Measurements from ENCODE around the gene GRB14.
"Not testable (repeated sequence)": the region's sequence is repeated elsewhere in the genome, so short reads cannot be mapped to it uniquely, and the experiment has no call there.

Gene GRB14

GRCh38 chr2:164560181-164560792, 61.0 kb downstream of the GRB14 start:
- DNase-seq = peak in 1 of 58 donors; percentile 0

DNA sequence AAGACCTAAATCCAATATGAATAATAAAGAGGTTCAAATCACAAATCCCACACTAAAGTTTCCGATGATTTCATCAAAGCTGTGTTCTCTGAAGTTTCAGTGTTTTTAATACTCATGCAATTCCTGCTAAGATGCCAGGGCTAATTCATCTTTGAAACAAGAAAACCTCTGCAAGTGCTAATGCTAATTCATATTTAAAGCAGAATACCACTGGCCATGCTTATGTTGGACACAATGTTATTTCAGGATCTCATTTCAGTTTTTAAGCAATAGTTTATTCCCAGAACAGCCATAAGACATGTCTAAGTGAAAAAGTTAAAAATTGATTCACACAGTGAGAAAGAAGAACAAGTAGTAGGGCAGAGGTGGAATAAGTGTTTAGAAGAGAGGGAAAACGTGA, 62.8 kb downstream of the GRB14 start:
- no peak for DNase-seq

- no peak for DNase-seq
Measured at GRCh38 chr2:164554487-164554886, 66.8 kb downstream of the GRB14 start.

DNA sequence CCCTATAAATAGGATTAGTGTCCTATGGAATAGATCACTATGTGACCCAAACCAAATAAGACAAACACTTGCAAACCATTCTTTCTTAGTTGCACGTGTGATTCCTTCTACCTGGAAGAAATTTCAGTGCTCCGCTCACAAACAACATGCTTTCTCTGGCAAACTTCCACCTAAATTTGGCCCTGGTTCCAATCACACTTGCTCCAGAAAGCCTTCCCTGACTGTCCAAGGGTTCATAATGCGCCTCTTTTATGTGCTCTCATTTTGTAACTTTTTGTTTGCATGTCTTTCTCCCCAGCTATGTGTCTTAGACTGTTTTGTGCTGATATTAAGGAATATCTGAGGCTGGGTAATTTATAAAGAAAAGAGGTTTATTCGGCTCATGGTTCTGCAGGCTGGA, 69.8 kb downstream of the GRB14 start:
- DNase-seq = no peak

GRCh38 chr2:164549705-164550104, 71.6 kb downstream of the GRB14 start:
- not testable (repeated sequence) for DNase-seq

DNA sequence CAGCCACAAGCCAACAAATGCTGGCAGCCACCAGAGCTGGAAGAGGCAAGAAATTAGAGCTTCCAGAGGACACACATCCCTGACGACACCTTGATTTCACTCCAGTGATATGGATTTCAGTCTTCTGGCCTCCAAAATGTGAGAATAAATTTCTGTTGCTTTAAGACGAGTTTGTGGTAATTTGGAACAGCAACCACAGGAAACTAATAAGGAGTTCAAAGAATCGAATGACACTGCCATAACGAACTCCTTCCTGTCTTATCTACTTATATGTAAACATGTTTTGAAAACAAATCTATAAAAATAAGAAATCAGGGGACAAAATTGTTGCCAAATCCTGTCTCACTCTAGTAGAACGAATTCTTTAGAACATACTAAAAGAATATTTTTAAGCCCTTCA, 75.8 kb downstream of the GRB14 start:
- DNase-seq = no peak

DNA sequence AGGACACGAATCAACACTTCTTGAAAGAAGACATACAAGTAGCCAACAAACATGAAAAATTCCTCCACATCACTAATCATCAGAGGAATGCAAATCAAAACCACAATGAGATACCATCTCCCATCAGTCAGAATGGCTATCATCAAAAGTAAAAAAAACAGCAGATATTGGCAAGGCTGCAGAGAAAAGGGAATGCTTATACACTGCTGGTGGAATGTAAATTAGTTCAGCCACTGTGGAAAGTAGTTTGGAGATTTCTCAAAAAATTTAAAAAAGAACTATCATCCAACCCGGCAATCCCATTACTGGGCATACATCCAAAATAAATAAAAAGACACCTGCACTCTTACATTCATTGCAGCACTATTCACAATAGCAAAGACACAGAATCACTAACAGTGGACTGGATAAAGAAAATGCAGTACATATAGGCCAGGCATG, 78.7 kb downstream of the GRB14 start:
- DNase-seq = no peak

DNA sequence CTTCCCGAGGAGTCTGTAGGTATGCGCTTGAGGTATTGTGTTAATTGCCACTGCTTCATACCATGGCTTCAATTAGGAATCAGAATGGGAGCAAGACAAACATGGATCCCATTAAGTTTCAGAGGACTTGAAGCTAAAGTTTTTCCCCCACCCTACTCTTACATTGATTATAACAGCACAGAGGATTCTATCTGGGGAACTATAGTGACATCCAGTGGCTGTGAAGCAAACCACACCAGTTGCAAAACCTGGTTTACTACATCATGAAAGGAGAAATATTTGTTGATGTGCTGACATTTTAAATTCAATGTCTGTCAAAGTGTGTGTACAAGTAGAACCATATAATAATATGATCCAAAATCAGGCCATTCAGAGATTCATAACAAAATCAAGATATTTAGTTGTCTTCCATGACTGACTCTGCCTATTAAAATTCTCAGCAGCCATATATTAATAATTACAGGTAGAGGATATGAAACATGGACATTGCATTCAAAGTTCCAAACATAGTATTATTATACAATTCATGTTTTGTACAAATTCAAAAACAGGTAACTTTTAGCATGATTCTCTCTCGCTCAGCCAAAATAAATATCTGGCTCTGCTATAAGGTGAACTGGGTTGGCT, 82.9 kb downstream of the GRB14 start:
- peak in 3 of 58 donors; percentile 2 to 14 (median 4) for DNase-seq

GRCh38 chr2:164535280-164536025, 85.8 kb downstream of the GRB14 start:
- no peak for DNase-seq

DNA sequence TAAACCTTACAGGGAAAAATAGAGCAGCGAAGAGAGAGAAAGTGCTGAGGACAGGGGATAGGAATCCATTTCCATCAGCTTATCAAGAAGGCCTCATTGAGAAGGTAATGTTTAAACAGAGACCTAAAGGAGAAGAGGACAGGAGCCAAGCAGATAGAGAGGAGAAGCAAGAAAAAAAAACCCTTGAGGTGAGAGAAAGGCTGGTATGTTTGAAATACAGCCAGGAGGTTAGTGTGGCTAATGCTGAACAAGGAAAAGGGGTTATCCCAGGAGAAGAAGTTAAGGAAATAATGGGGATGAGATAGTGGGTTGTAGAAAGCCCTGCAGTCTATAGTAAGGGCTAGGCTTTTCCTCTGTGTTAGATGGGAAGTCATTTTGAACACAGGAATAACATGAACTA, 90.8 kb downstream of the GRB14 start:
- no peak for DNase-seq

DNA sequence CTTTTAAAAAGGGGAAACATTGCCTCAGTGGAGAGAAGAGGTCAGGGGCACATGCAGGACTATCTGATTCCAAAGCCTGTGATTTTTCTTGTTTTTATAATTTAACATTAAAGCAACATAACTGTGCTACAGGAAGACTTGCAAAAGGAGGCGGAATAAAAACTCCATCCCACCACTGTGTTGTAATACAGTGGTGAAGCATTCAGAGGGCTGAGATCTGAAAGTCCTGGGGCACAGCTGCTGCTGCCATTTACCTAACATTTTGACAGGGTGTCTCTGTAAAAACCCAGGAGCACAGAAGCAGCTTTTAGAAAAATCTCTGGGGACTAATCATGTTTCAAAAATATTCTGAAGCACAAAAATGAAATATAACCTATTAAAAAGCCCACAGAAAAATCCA, 97.6 kb downstream of the GRB14 start:
- DNase-seq = no peak

DNA sequence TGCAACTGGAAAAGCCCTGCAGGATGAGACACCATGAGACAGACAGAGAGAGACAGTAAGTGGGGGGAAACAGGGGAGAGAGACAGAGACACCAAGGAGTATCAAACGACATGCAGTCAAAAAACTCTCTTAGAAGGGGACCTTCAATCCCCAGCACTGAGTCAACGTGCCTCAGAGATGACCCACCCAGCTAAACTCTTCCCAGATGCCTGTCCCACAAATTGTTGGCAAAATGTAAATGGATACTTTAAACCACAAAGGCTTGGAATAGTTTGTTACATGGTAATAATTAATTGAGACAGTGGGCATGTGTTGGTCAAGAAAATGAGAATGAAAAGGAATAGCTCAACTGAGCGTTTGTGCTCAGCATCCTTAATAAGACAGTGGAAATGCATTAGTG, 98.3 kb downstream of the GRB14 start:
- DNase-seq = no peak

- DNase-seq = no peak
Measured at GRCh38 chr2:164522561-164522981, 98.7 kb downstream of the GRB14 start.

- no peak for DNase-seq
Measured at GRCh38 chr2:164515734-164516133, 105.5 kb downstream of the GRB14 start.

DNA sequence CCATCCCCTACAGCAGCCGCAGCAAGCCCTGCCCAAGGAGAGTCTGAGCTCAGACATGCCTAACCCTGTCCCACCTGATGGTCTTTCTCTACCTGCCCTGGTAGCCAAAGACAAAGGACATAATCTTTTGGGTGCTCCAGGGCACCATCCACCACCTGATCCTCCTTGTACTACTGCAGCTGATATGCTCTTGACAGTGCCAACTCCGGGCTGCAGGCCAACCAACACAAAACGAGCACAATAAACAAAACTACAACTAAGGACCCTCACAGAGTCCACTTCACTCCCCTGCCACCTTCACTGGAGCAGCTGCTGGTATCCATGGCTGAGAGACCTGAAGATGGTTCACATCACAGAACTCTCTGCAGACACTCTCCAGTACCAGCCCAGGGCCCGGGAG, 106.3 kb downstream of the GRB14 start:
- DNase-seq = no peak

- DNase-seq = no peak
Measured at GRCh38 chr2:164514491-164514890, 106.8 kb downstream of the GRB14 start.

DNA sequence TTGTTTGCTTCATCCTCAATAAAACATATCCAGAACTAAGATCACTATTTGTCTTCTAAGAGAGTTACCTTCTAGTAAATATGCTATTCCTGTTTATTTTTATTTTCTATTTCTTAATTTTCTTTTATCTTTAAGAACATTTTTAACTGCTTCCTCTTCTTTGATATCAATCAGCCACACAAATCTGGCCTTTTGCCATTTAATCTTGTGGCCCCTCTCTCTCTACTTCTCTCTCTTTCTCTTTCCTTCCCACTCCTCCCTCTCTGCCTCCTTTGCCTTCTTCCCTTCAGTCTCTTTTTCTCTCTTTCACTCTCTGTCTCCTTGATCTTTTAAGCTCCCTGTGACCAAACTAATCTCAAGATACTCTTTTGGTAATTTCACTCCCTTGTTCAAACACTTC, 108.4 kb downstream of the GRB14 start:
- no peak for DNase-seq

DNA sequence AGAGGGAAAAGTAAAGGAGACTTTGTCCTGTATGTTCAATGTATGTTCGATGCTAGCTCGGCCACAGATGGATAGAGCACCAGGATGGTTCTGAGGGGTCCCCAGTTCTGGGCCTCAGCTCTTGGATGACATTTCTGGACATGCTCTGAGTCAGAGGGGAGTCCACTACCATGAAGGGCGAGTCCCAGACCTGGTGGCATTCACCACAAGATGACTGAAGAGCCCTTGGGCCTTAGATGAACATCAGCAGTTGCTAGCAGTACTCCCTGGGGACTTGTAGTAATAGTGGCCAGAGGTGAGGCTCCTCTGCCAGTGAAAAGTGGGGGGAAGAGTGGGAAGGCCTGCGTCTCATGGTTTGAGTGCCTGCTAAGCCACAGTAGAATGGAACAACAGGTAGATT, 109.5 kb downstream of the GRB14 start:
- DNase-seq = no peak

- no peak for DNase-seq
Measured at GRCh38 chr2:164510895-164511294, 110.4 kb downstream of the GRB14 start.

DNA sequence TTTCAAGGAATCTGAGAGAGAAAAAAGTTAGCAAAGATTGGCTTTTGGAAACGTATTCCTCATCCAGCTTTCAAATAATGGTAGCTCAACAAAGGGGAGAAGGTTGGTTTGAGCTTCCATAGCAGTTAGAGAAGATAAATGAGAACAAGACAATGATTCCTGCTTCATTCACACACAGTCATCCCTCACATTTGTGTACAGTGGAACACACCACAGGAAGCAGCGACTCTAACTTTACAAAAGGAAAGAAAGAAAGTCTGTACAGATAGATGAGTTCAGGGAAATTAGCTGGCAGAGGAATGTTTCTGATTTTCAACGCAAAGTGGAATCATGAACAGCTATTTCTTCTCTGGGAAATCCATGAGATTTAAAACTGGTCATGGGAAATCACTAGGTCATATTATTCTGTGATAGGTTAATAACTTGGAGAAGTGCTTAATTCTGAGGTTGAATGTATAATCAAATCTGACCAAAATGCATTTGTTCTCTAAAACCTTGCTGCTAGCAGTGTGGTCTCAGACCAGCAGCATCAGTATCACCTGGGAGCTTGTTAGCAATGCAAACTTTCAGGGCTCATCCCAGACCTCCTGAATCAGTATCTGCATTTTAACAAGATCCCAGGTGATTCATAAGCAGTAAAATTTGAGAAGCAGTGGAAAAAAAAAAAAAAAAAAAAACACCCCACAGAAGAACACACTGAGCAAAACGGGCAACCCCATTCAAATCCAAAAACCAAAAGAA, 112.0 kb downstream of the GRB14 start:
- no peak for DNase-seq

GRCh38 chr2:164504253-164504652, 117.0 kb downstream of the GRB14 start:
- no peak for DNase-seq

GRCh38 chr2:164498836-164499235, 122.4 kb downstream of the GRB14 start:
- DNase-seq = no peak

All from anterior cingulate cortex (tissue), 58 donors.